PC-3 (cell line): Measurements from ENCODE around the gene KRTAP8-1. TPM values are rescaled to one million over a fixed set of nuclear protein-coding genes. Genes with fewer than 3 reads are reported as not detected.

Experiments
- ATAC-seq: fragments of 200-7000 bp; cut with Tn5 transposase; 2 replicates; pipeline ENCODE4 v1.9.1; 2020; ENCODE audit warnings: mild to moderate bottlenecking, moderate library complexity
- BruUV-seq: library from RNA; stranded (reverse); fragments of 400-500 nt; replicated peaks from 2 replicates; lab custom pipeline; 2021; lab: Mats Ljungman, UMichigan
- CTCF ChIA-PET: fragments of 300-600 bp; sonication (Branson Sonifier 250); formaldehyde crosslinking; loops from one replicate; lab custom pipeline; 2022; ENCODE audit warnings: antibody characterized with exemption; lab: Charles Lee
- POLR2A ChIA-PET: fragments of 300-600 bp; sonication (Branson Sonifier 250); formaldehyde crosslinking; loops from one replicate; lab custom pipeline; 2022; ENCODE audit warnings: antibody characterized with exemption; ENCODE audit not compliant: unreplicated experiment; lab: Charles Lee
- DNase-seq: peaks from one replicate; pipeline ENCODE4 v3.0.0-alpha.2; 2015
- H2AFZ ChIP-seq: fragments of 300-600 bp; sonication (generic); 2 replicates; pipeline ENCODE4 v1.6.0; 2016; ENCODE audit warnings: antibody characterized with exemption, low read length
- H3F3A ChIP-seq: fragments of 300-600 bp; sonication (generic); one replicate; pipeline ENCODE4 v1.6.0; 2017; ENCODE audit warnings: antibody characterized with exemption, low read length, control low read depth, mild to moderate bottlenecking; ENCODE audit not compliant: unreplicated experiment
- H3K27ac ChIP-seq: fragments of 300-600 bp; sonication (generic); 2 replicates; pipeline ENCODE4 v1.5.1; 2016; ENCODE audit warnings: mild to moderate bottlenecking, low read length
- H3K27me3 ChIP-seq: fragments of 300-600 bp; sonication (generic); 2 replicates; pipeline ENCODE4 v1.6.1; 2016; ENCODE audit warnings: low read length, mixed read lengths
- H3K36me3 ChIP-seq: fragments of 300-600 bp; sonication (generic); 2 replicates; pipeline ENCODE4 v1.6.1; 2016; ENCODE audit warnings: low read depth, mixed run types, low read length, mixed read lengths
- H3K4me1 ChIP-seq: fragments of 300-600 bp; sonication (generic); 2 replicates; pipeline ENCODE4 v1.5.1; 2016; ENCODE audit warnings: low read length; ENCODE audit not compliant: insufficient read depth
- H3K4me2 ChIP-seq: fragments of 300-600 bp; sonication (generic); 2 replicates; pipeline ENCODE4 v1.6.0; 2016; ENCODE audit warnings: low read length
- H3K4me3 ChIP-seq: fragments of 300-600 bp; sonication (generic); 2 replicates; pipeline ENCODE4 v1.5.1; 2016; ENCODE audit warnings: mild to moderate bottlenecking, low read length, mixed read lengths
- H3K79me2 ChIP-seq: fragments of 300-600 bp; sonication (generic); 2 replicates; pipeline ENCODE4 v1.6.1; 2017; ENCODE audit warnings: low read length, mixed read lengths
- H3K9ac ChIP-seq: fragments of 300-600 bp; sonication (generic); 2 replicates; pipeline ENCODE4 v1.6.0; 2016; ENCODE audit warnings: mild to moderate bottlenecking, low read length
- H3K9me2 ChIP-seq: fragments of 300-600 bp; sonication (generic); replicated peaks from 2 replicates; pipeline ENCODE4 v1.6.1; 2016; ENCODE audit warnings: mixed run types, low read length, mixed read lengths
- H3K9me3 ChIP-seq: fragments of 300-600 bp; sonication (generic); 2 replicates; pipeline ENCODE4 v1.6.1; 2016; ENCODE audit warnings: low read length, mixed read lengths
- H4K20me1 ChIP-seq: fragments of 300-600 bp; sonication (generic); 2 replicates; pipeline ENCODE4 v1.6.1; 2016; ENCODE audit warnings: low read length, mixed read lengths
- EZH2 ChIP-seq: fragments of 300-600 bp; sonication (generic); IDR thresholded peaks from one replicate; pipeline ENCODE4 v1.6.1; 2017; ENCODE audit warnings: antibody characterized with exemption, mild to moderate bottlenecking, low read length; ENCODE audit not compliant: unreplicated experiment
- EZH2phosphoT487 ChIP-seq: fragments of 300-600 bp; sonication (generic); IDR thresholded peaks from 2 replicates; pipeline ENCODE4 v1.6.1; 2018; ENCODE audit warnings: mild to moderate bottlenecking, antibody characterized with exemption, low read length, borderline replicate concordance
- intact Hi-C: fragments of 100-400 bp; cut with micrococcal nuclease; formaldehyde crosslinking; loops from 2 replicates; pipeline ENCODE4 v1.9.0; 2023
- total RNA-seq: library from RNA; depleted of rRNA; stranded (reverse); fragments of >200 nt; gene quantifications from 2 replicates; pipeline ENCODE4 v1.2.3, GENCODE V29; 2014
- TF ChIP-seq, protein P1 (sequence below): fragments of 300-600 bp; sonication (generic); conservative IDR thresholded peaks from 2 replicates; pipeline ENCODE4 v1.5.1; 2017; ENCODE audit warnings: antibody characterized with exemption, low read depth, mild to moderate bottlenecking, low read length

Gene KRTAP8-1
- total RNA-seq, 1 experiment from 2014 or later, result not detected

DNA sequence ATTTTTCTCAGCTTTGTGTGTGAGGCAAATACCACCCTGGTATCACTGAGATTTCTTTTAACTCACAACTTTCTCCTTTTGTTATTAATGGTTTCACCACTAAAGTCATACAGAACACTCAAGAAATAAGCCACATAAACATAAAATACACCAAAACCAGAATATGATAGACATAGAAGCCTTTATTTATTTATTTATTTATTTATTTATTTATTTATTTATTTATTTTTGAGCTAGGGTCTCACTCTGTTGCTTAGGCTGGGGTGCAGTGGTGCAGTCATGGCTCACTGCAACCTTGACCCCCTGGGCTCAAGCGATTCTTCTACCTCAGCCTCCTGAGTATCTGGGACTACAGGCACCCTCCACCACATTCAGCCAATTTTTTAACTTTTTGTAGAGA lies 12.5 kb downstream of the KRTAP8-1 start:
- Histone ChIP-seq H3F3A (no peaks in the 10 kb centered on the region), H2AFZ (no peak overlapping the region), H3K36me3 (no peaks in the 10 kb centered on the region), H3K27ac (no peak overlapping the region), H3K79me2 (no peaks in the 10 kb centered on the region), H3K4me2 (no peak overlapping the region), H3K4me3 (no peak overlapping the region), H3K27me3 (peaks cover 16% of the 10 kb centered on the region), H3K4me1 (no peaks in the 10 kb centered on the region), H3K9ac (no peak overlapping the region), H4K20me1 (no peaks in the 10 kb centered on the region), H3K9me3 (no peaks in the 10 kb centered on the region), H3K9me2 (no peaks in the 10 kb centered on the region)
- ChIA-PET CTCF (no interaction called here), POLR2A (no interaction called here)
- intact Hi-C loops, result no loop called here
- DNase-seq, result no peak
- BruUV-seq, result no TSS peak
- TF ChIP-seq EZH2 (no peak), EZH2phosphoT487 (no peak)
- TF ChIP-seq, protein P1, sequence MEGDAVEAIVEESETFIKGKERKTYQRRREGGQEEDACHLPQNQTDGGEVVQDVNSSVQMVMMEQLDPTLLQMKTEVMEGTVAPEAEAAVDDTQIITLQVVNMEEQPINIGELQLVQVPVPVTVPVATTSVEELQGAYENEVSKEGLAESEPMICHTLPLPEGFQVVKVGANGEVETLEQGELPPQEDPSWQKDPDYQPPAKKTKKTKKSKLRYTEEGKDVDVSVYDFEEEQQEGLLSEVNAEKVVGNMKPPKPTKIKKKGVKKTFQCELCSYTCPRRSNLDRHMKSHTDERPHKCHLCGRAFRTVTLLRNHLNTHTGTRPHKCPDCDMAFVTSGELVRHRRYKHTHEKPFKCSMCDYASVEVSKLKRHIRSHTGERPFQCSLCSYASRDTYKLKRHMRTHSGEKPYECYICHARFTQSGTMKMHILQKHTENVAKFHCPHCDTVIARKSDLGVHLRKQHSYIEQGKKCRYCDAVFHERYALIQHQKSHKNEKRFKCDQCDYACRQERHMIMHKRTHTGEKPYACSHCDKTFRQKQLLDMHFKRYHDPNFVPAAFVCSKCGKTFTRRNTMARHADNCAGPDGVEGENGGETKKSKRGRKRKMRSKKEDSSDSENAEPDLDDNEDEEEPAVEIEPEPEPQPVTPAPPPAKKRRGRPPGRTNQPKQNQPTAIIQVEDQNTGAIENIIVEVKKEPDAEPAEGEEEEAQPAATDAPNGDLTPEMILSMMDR, result no peak
- ATAC-seq, result no peak

DNA sequence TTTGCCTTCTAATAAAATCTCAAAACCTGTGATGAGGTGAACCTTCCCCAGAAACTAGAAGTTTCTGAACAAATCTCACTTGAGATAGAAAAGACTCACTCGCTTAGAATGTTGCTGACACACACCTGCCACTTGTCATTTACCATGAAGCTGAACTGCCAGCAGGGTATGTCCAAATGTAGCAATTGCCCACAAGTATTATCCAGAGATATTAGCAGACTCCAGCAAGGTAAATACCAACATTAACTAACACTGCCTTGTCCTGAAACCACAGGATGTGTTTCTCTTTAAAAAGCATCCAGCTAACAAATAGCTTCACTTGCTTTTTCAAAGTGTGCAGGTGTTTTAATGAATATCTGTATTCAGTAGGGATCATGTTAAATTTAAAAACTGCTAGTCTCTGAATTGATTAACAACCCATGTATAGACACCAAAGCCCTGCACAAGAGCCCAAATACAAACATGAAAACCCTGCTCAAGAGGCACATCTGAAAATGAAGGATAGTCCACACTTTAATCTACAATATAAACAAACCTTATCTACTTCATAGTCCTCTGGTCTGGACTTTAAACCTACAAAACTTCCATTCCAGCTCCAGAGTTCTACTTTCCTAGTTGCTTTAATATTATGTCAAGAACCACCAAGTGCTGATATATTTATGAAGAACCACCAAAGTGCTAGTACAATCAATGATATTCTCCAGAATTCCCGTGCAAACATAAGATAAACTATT lies 19.3 kb downstream of the KRTAP8-1 start:
- Histone ChIP-seq H3K36me3 (no peaks in the 10 kb centered on the region), H3K27me3 (peaks cover 33% of the 10 kb centered on the region), H3K27ac (no peak overlapping the region), H3K9me3 (no peaks in the 10 kb centered on the region), H3K4me1 (no peaks in the 10 kb centered on the region), H3K4me2 (no peak overlapping the region), H3K79me2 (no peaks in the 10 kb centered on the region), H3K4me3 (no peak overlapping the region), H3K9me2 (no peaks in the 10 kb centered on the region), H4K20me1 (no peaks in the 10 kb centered on the region), H2AFZ (no peak overlapping the region), H3F3A (no peaks in the 10 kb centered on the region), H3K9ac (no peak overlapping the region)
- ATAC-seq (no peak), DNase-seq (no peak)
- TF ChIP-seq EZH2phosphoT487 (no peak), EZH2 (no peak)
- TF ChIP-seq, protein P1, result no peak
- BruUV-seq, result no TSS peak
- intact Hi-C loops, result no loop called here
- CTCF ChIA-PET, result no interaction called here
- POLR2A ChIA-PET, result no interaction called here

DNA sequence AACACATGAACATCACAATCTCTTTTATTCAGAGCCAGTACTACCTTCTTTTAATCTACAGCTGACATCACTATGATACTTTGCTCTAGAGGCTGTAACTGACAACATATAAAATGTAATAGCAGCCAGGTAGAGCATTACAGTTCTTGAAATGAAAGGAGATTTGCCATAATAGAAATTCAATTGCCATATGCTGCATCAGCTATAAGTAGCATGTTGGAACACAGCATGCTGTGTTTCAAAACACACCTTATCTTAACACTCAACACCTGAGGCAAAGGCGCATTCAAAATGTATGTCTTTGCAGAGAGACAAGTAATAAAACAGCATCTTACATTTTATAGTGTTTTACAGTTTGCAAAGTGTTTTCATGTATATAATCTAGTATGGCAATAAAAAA lies 33.8 kb downstream of the KRTAP8-1 start:
- no peak for DNase-seq
- ATAC-seq, result no peak

More for the DNA sequence above, 33.8 kb downstream of the KRTAP8-1 start:
- POLR2A ChIA-PET, result no interaction called here
- Histone ChIP-seq H3F3A (no peaks in the 10 kb centered on the region), H3K27me3 (peaks cover 64% of the 10 kb centered on the region), H2AFZ (no peak overlapping the region), H3K27ac (no peak overlapping the region), H3K36me3 (no peaks in the 10 kb centered on the region), H3K4me3 (no peak overlapping the region), H3K9ac (no peak overlapping the region), H3K79me2 (no peaks in the 10 kb centered on the region), H4K20me1 (no peaks in the 10 kb centered on the region), H3K4me2 (no peak overlapping the region), H3K4me1 (no peaks in the 10 kb centered on the region), H3K9me3 (no peaks in the 10 kb centered on the region), H3K9me2 (no peaks in the 10 kb centered on the region)
- TF ChIP-seq EZH2phosphoT487 (no peak), EZH2 (no peak)
- TF ChIP-seq, protein P1, result no peak
- CTCF ChIA-PET, result no interaction called here
- intact Hi-C loops, result no loop called here
- no TSS peak for BruUV-seq
